ENCODE results near the gene CABP7. TPM values are rescaled to one million over a fixed set of nuclear protein-coding genes. Genes with fewer than 3 reads are reported as not detected.

The CABP7 gene
- total and polyA plus RNA-seq, 2 of the 8 experiments (the other 6 are each of a cell fraction or from before 2014, with no cell fraction given): 0.20 to 0.36 TPM

DNA sequence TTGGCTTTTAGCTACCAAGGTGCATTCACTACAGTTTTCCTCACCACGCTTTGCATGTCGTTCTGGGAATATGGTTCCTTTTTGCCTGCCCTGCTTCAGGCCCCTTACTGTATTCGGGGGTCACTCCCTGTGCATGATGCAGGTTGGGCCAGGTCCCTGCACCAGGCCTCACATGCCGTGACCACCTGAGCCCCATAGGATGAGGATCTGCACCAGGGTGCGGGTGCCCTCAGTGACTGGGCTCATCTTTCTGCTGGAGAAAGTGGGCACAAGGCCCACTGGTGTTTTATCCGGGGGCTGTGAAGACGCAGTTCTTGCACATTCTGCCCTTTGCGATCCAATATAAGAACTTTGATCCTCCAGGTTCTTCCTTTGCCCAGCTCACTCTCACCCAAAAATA lies 45.7 kb upstream of the CABP7 start:
- H3K9ac ChIP-seq (replicated peaks in 1 of 4; ENCODE audit: extremely low read depth in 1 of 4, low read depth in 3 of 4, low read length in 3 of 4): no peak overlapping the region
- no peaks in the 10 kb centered on the region for H3K23me2 ChIP-seq (ENCODE audit: low read depth, low read length)
- no peaks in the 10 kb centered on the region for H3K79me2 ChIP-seq (ENCODE audit: control insufficient read depth in 1 of 2, insufficient read depth in 2 of 2, low read length in 2 of 2)
- no peak overlapping the region for H3K4me3 ChIP-seq (ENCODE audit: extremely low read depth in 1 of 4, insufficient read depth in 2 of 4, low read depth in 3 of 4, low read length in 4 of 4)
- H3K27ac ChIP-seq (ENCODE audit: low read depth, low read length): no peak overlapping the region
- H2BK5ac ChIP-seq (ENCODE audit: low read depth, low read length): no peak overlapping the region
- ChIA-PET CTCF (ENCODE audit: partially characterized antibody) (interaction anchor here (1.3 to 2.1 kb wide), 2 partner anchors 16 to 331 kb away, joined by 3 to 6 read pairs; no protein-coding TSS in a partner anchor), POLR2A (ENCODE audit: partially characterized antibody) (no interaction called here)
- no peak overlapping the region for H2AK5ac ChIP-seq (ENCODE audit: low read depth, low read length)
- H3K14ac ChIP-seq (ENCODE audit: insufficient read length): no peak overlapping the region
- H3K18ac ChIP-seq (ENCODE audit: extremely low read depth, low read length): no peak overlapping the region
- H4K91ac ChIP-seq (replicated peaks; ENCODE audit: insufficient read length, low read length): no peak overlapping the region
- peaks cover 4 to 31% (median 22%) of the 10 kb centered on the region in 4 experiments; a peak in 6 of 8 replicates for H3K36me3 ChIP-seq (ENCODE audit: control insufficient read depth in 2 of 4, insufficient read depth in 4 of 4, low read length in 3 of 4)
- no peak overlapping the region for H2BK120ac ChIP-seq (replicated peaks; ENCODE audit: low read depth, low read length)
- H3K56ac ChIP-seq (replicated peaks; ENCODE audit: insufficient read length, low read depth, low read length): no peak overlapping the region
- TF ChIP-seq EGR1 (IDR thresholded peaks at IDR 0.05; ENCODE audit: borderline replicate concordance, low read depth, low read length) (no peak), CREB1 (IDR thresholded peaks at IDR 0.05) (no peak), ZNF274 (IDR thresholded peaks at IDR 0.05; ENCODE audit: borderline replicate concordance, extremely low read depth, low read length) (no peak), CBX8 (IDR thresholded peaks at IDR 0.05; ENCODE audit: borderline replicate concordance, low read depth, low read length) (no peak), RXRA (IDR thresholded peaks at IDR 0.05; ENCODE audit: insufficient read depth, low read depth, low read length) (no peak), JUND (IDR thresholded peaks at IDR 0.05; ENCODE audit: low read length) (no peak), TEAD4 (IDR thresholded peaks at IDR 0.05; ENCODE audit: low read depth, low read length) (no peak), ASH2L (IDR thresholded peaks at IDR 0.05; ENCODE audit: low read length) (no peak), RAD21 (IDR thresholded peaks at IDR 0.05 in 1 of 2, conservative IDR thresholded peaks at IDR 0.05 in 1 of 2; ENCODE audit: low read depth in 2 of 2, low read length in 2 of 2) (no peak)
- TF ChIP-seq, protein P1, sequence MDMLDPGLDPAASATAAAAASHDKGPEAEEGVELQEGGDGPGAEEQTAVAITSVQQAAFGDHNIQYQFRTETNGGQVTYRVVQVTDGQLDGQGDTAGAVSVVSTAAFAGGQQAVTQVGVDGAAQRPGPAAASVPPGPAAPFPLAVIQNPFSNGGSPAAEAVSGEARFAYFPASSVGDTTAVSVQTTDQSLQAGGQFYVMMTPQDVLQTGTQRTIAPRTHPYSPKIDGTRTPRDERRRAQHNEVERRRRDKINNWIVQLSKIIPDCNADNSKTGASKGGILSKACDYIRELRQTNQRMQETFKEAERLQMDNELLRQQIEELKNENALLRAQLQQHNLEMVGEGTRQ (IDR thresholded peaks at IDR 0.05; ENCODE audit: low read length): no peak
- no peaks in the 10 kb centered on the region for H3K79me1 ChIP-seq (ENCODE audit: low read depth, low read length)
- H3K27me3 ChIP-seq (replicated peaks in 1 of 4; ENCODE audit: control insufficient read depth in 3 of 4, extremely low read depth in 1 of 4, insufficient read depth in 3 of 4, low read length in 3 of 4): no peaks in the 10 kb centered on the region
- peaks cover 0 to 2% of the 10 kb centered on the region in 2 experiments for H4K20me1 ChIP-seq (replicated peaks in 1 of 2; ENCODE audit: control insufficient read depth in 1 of 2, insufficient read depth in 2 of 2, low read length in 2 of 2)
- no peak overlapping the region for H3K23ac ChIP-seq (ENCODE audit: insufficient read length)
- H4K8ac ChIP-seq (ENCODE audit: extremely low read depth, insufficient read depth, low read length): no peak overlapping the region
- H4K5ac ChIP-seq (ENCODE audit: insufficient read length, low read depth, low read length): no peak overlapping the region
- FAIRE-seq (no peak), DNase-seq (ENCODE audit: low read depth in 1 of 2, low spot score in 2 of 2) (no peak)
- no peak overlapping the region for H2BK12ac ChIP-seq (ENCODE audit: low read depth, low read length)
- H2BK15ac ChIP-seq (ENCODE audit: low read length): no peak overlapping the region
- H2AFZ ChIP-seq (ENCODE audit: low read length): no peak overlapping the region
- H2BK20ac ChIP-seq (ENCODE audit: low read length): no peak overlapping the region
- no peak overlapping the region for H3K4me2 ChIP-seq (ENCODE audit: insufficient read depth in 1 of 2, low read depth in 2 of 2, low read length in 2 of 2)
- H3K4ac ChIP-seq (replicated peaks; ENCODE audit: insufficient read length, low read depth, low read length): no peak overlapping the region
- H3K9me3 ChIP-seq (ENCODE audit: insufficient read depth in 2 of 2, low read depth in 1 of 2, low read length in 1 of 2): no peaks in the 10 kb centered on the region
- WGBS, 2 experiments (ENCODE audit: extremely low coverage in 1 of 2, insufficient coverage in 1 of 2, insufficient read length in 1 of 2, insufficient replicate concordance in 2 of 2, low coverage in 1 of 2, low lambda C conversion rate in 2 of 2, missing lambda C conversion rate in 1 of 2): 97% methylated on average over 8 of the region's 8 CpGs; no CpG with 5 or more reads in 1 of the 2 experiments
- peaks cover 0 to 2% (median 0%) of the 10 kb centered on the region in 4 experiments; a peak in 1 of 7 replicates for H3K4me1 ChIP-seq (replicated peaks in 1 of 4; ENCODE audit: control insufficient read depth in 3 of 4, insufficient read depth in 4 of 4, low read length in 3 of 4)

Data from H1 (cell line).